A549 (cell line): Measurements from ENCODE around the gene RASA3. TPM values are rescaled to one million over a fixed set of nuclear protein-coding genes. Genes with fewer than 3 reads are reported as not detected.

Source experiments
- ATAC-seq, 2 experiments: fragments of 200-7000 bp in 1 of 2; fragments of >200 bp in 1 of 2; cut with Nextera tagmentation in 1 of 2; cut with Tn5 transposase in 1 of 2; 3 replicates each; pipeline versions ENCODE4 v1.8.0 to v1.9.1; 2018 to 2020; ENCODE audit warnings: mild to moderate bottlenecking in 1 of 2, moderate library complexity in 1 of 2
- CTCF ChIA-PET: fragments of 300-600 bp; sonication (Branson Sonifier 250); formaldehyde crosslinking; extraction: SDS; loops from one replicate; lab custom pipeline; 2021; ENCODE audit warnings: antibody characterized with exemption, inconsistent platforms; lab: Yijun Ruan, JAX
- POLR2A ChIA-PET: fragments of 350-600 bp; formaldehyde crosslinking; extraction: SDS; loops from one replicate; lab custom pipeline; 2021; ENCODE audit warnings: antibody characterized with exemption, inconsistent platforms; lab: Yijun Ruan, JAX
- DNase-seq, 2 experiments: peaks; one replicate each; pipeline versions ENCODE4 v3.0.0 to v3.0.0-alpha.2; 2011 to 2016; ENCODE audit warnings: low read depth in 1 of 2, low spot score in 1 of 2
- FAIRE-seq: peaks from 2 replicates; lab custom pipeline; 2011; peaks lifted over from hg19 to GRCh38; lab: Jason Lieb, UNC
- H3K27ac ChIP-seq, 2 experiments: fragments of >200 bp; sonication (Bioruptor Twin); formaldehyde crosslinking; 3 replicates each; pipeline ENCODE4 v1.5.1; 2016 to 2017
- H3K4me1 ChIP-seq: fragments of >200 bp; sonication (Bioruptor Twin); formaldehyde crosslinking; 3 replicates; pipeline ENCODE4 v1.6.1; 2016
- H3K4me2 ChIP-seq: fragments of >200 bp; sonication (Bioruptor Twin); formaldehyde crosslinking; 3 replicates; pipeline ENCODE4 v1.6.1; 2016
- H3K4me3 ChIP-seq: fragments of >200 bp; sonication (Bioruptor Twin); formaldehyde crosslinking; 3 replicates; pipeline ENCODE4 v1.5.1; 2016
- H3K9me3 ChIP-seq: fragments of >200 bp; sonication (Bioruptor Twin); formaldehyde crosslinking; 3 replicates; pipeline ENCODE4 v1.6.1; 2016
- ATOH8 ChIP-seq: fragments of 250-450 bp; sonication (Bioruptor Pico); IDR thresholded peaks from 2 replicates; pipeline ENCODE4 v1.5.0; 2020; ENCODE audit warnings: low read depth, mild to moderate bottlenecking, moderate library complexity
- BCL3 ChIP-seq: fragments of >200 bp; sonication (Bioruptor Twin); formaldehyde crosslinking; IDR thresholded peaks from 3 replicates; pipeline ENCODE4 v1.6.1; 2016
- BHLHE40 ChIP-seq: IDR thresholded peaks from 2 replicates; pipeline ENCODE4 v1.6.1; 2012; ENCODE audit warnings: low read depth, low read length, inconsistent platforms
- CEBPB ChIP-seq, 2 experiments: fragments of >200 bp in 1 of 2; sonication (Bioruptor Twin) in 1 of 2; formaldehyde crosslinking in 1 of 2; IDR thresholded peaks; 2 replicates each; pipeline ENCODE4 v1.6.1; 2012 to 2016
- CTCF ChIP-seq: fragments of >200 bp; sonication (Bioruptor Twin); formaldehyde crosslinking; IDR thresholded peaks from 3 replicates; pipeline ENCODE4 v1.5.1; 2016
- EHMT2 ChIP-seq: fragments of 200-600 bp; sonication (generic); IDR thresholded peaks from 2 replicates; pipeline ENCODE4 v1.6.1; 2016; ENCODE audit warnings: antibody characterized with exemption, low read depth, mild to moderate bottlenecking, moderate library complexity
- FOXS1 ChIP-seq: fragments of 250-450 bp; sonication (Bioruptor Pico); IDR thresholded peaks from 2 replicates; pipeline ENCODE4 v1.5.0; 2020; ENCODE audit warnings: mild to moderate bottlenecking, moderate library complexity
- GATA3 ChIP-seq: IDR thresholded peaks from 2 replicates; pipeline ENCODE4 v1.6.1; 2012; ENCODE audit warnings: borderline replicate concordance
- HOXB5 ChIP-seq: fragments of 250-450 bp; sonication (Bioruptor Pico); IDR thresholded peaks from 2 replicates; pipeline ENCODE4 v1.5.0; 2020; ENCODE audit warnings: mild to moderate bottlenecking, moderate library complexity
- JUNB ChIP-seq: fragments of >200 bp; sonication (Bioruptor Twin); formaldehyde crosslinking; IDR thresholded peaks from 2 replicates; pipeline ENCODE4 v1.6.1; 2016
- NFE2L2 ChIP-seq: fragments of 150-350 bp; conservative IDR thresholded peaks from 2 replicates; pipeline ENCODE4 v1.6.1; 2014; ENCODE audit warnings: low read length
- PHF8 ChIP-seq: fragments of 200-600 bp; sonication (generic); IDR thresholded peaks from 2 replicates; pipeline ENCODE4 v1.6.1; 2016; ENCODE audit warnings: low read depth, mild to moderate bottlenecking, antibody characterized with exemption, moderate library complexity, borderline replicate concordance
- POLR2AphosphoS2 ChIP-seq: conservative IDR thresholded peaks from 2 replicates; pipeline ENCODE4 v1.6.1; 2012; ENCODE audit warnings: low read length, improper control_type of control experiment, inconsistent platforms
- RAD21 ChIP-seq, 2 experiments: fragments of >200 bp in 1 of 2; sonication (Bioruptor Twin) in 1 of 2; formaldehyde crosslinking in 1 of 2; IDR thresholded peaks in 1 of 2; conservative IDR thresholded peaks in 1 of 2; 2 replicates in 1 of 2; 3 replicates in 1 of 2; pipeline ENCODE4 v1.6.1; 2012 to 2018; ENCODE audit warnings: inconsistent platforms in 1 of 2
- RARB ChIP-seq: fragments of 250-450 bp; sonication (Bioruptor Pico); IDR thresholded peaks from 2 replicates; pipeline ENCODE4 v1.8.0; 2021; ENCODE audit warnings: mild to moderate bottlenecking, moderate library complexity
- SREBF2 ChIP-seq: fragments of 450-650 bp; IDR thresholded peaks from 2 replicates; pipeline ENCODE4 v1.6.1; 2014; ENCODE audit warnings: mild to moderate bottlenecking, moderate library complexity
- TFCP2L1 ChIP-seq: fragments of 250-450 bp; sonication (Bioruptor Pico); IDR thresholded peaks from 2 replicates; pipeline ENCODE4 v1.5.0; 2021; ENCODE audit warnings: mild to moderate bottlenecking
- ZNF302 ChIP-seq: fragments of 250-450 bp; sonication (Bioruptor Pico); IDR thresholded peaks from 2 replicates; pipeline ENCODE4 v1.9.0; 2021; ENCODE audit warnings: inconsistent platforms, mild to moderate bottlenecking, moderate library complexity
- ZSCAN20 ChIP-seq: fragments of 250-450 bp; sonication (Bioruptor Pico); IDR thresholded peaks from 2 replicates; pipeline ENCODE4 v1.8.0; 2022; ENCODE audit warnings: mild to moderate bottlenecking, moderate library complexity
- WGBS: methylation state at CpG from one replicate; pipeline ENCODE4 v1.1.6; 2017; ENCODE audit errors: missing lambda C conversion rate; 5-methylcytosine and 5-hydroxymethylcytosine counted together
- polyA plus RNA-seq, 4 experiments: library from polyadenylated mRNA; depleted of rRNA in 3 of 4; stranded (reverse); fragments of >200 nt; fragmentation: RNase III in 1 of 4; extraction: RNeasy Plus Mini Kit Qiagen cat#74134 plus additional on column Dnase treatment in 1 of 4; gene quantifications; 2 replicates in 3 of 4; 3 replicates in 1 of 4; pipeline ENCODE4 v1.2.3, GENCODE V29; 2011 to 2017

RASA3 gene
- polyA plus RNA-seq, 2 of the 4 experiments (the other 2 are of a cell fraction): 4.3 to 7.6 TPM

- 81% methylated on average over 18 of the region's 22 CpGs for WGBS
- POLR2A ChIA-PET: no interaction called here
Measured at GRCh38 chr13:113933901-113934300, 198.5 kb downstream of the RASA3 start.

GRCh38 chr13:113931841-113932459, 200.5 kb downstream of the RASA3 start:
- H3K4me3 ChIP-seq: no peak overlapping the region
- H3K9me3 ChIP-seq: no peaks in the 10 kb centered on the region
- H3K4me2 ChIP-seq: no peak overlapping the region
- no peak for ATAC-seq
- POLR2A ChIA-PET: no interaction called here
- no peak for FAIRE-seq
- CTCF ChIA-PET: interaction anchor here (0.7 kb wide), 1 partner anchor 8 kb away, joined by 3 read pairs; no protein-coding TSS in a partner anchor
- no peak for DNase-seq
- TF ChIP-seq ZNF302 (no peak), BHLHE40 (no peak), HOXB5 (CRISPR knock-in tag) (no peak), CTCF (no peak)
- no peak overlapping the region for H3K27ac ChIP-seq
- WGBS: 52% methylated on average over 16 of the region's 16 CpGs
- no peaks in the 10 kb centered on the region for H3K4me1 ChIP-seq

More at GRCh38 chr13:113933901-113934300, 198.5 kb downstream of the RASA3 start:
- DNase-seq (no peak), FAIRE-seq (no peak), ATAC-seq (no peak)
- H3K4me3 ChIP-seq: no peak overlapping the region
- no peak overlapping the region for H3K4me2 ChIP-seq
- TF ChIP-seq NFE2L2 (no peak), CEBPB (IDR thresholded peaks at IDR 0.05) (no peak), RARB (CRISPR knock-in tag) (no peak), JUNB (no peak)
- H3K27ac ChIP-seq: no peak overlapping the region
- CTCF ChIA-PET: interaction anchor here (0.9 kb wide), 1 partner anchor 12 kb away, joined by 3 read pairs; no protein-coding TSS in a partner anchor
- no peaks in the 10 kb centered on the region for H3K4me1 ChIP-seq
- H3K9me3 ChIP-seq: no peaks in the 10 kb centered on the region

- 86% methylated on average over 11 of the region's 36 CpGs for WGBS
Measured at GRCh38 chr13:113930671-113931637, 201.5 kb downstream of the RASA3 start.

More at GRCh38 chr13:113930671-113931637, 201.5 kb downstream of the RASA3 start:
- H3K27ac ChIP-seq: no peak overlapping the region
- CTCF ChIA-PET: no interaction called here
- no peak overlapping the region for H3K4me2 ChIP-seq
- POLR2A ChIA-PET: no interaction called here
- TF ChIP-seq BCL3: no peak
- TF ChIP-seq TFCP2L1 (CRISPR knock-in tag): no peak
- TF ChIP-seq SREBF2: no peak
- no peak for TF ChIP-seq FOXS1 (CRISPR knock-in tag)
- no peak for TF ChIP-seq ATOH8
- no peak for TF ChIP-seq ZSCAN20 (CRISPR knock-in tag)
- no peak for TF ChIP-seq EHMT2
- no peak for TF ChIP-seq RAD21 (conservative IDR thresholded peaks at IDR 0.05 in 1 of 2, IDR thresholded peaks at IDR 0.05 in 1 of 2)
- no peak for TF ChIP-seq POLR2AphosphoS2
- TF ChIP-seq PHF8: no peak
- TF ChIP-seq GATA3: no peak
- FAIRE-seq: no peak
- H3K4me1 ChIP-seq: no peaks in the 10 kb centered on the region
- H3K4me3 ChIP-seq: no peak overlapping the region
- H3K9me3 ChIP-seq: no peaks in the 10 kb centered on the region
- no peak for ATAC-seq
- no peak for DNase-seq
